Mammary epithelial cell (primary cell): ENCODE measurements around the gene KLK4.

ENCODE experiments used
- EZH2 ChIP-seq: IDR thresholded peaks from 2 replicates; pipeline ENCODE4 v1.6.1; 2012; ENCODE audit warnings: low read length, inconsistent platforms, borderline replicate concordance
- TF ChIP-seq, protein P1 (sequence below), 2 donors: IDR thresholded peaks in 1 of 2; conservative IDR thresholded peaks in 1 of 2; 2 replicates each; pipeline ENCODE4 v1.5.1; 2011 to 2012; ENCODE audit warnings: inconsistent platforms in 2 of 2, low read length in 2 of 2, mild to moderate bottlenecking in 2 of 2, control low read depth in 1 of 2, low read depth in 1 of 2; ENCODE audit not compliant: insufficient read depth in 1 of 2; ENCODE audit errors: extremely low read depth in 1 of 2

DNA sequence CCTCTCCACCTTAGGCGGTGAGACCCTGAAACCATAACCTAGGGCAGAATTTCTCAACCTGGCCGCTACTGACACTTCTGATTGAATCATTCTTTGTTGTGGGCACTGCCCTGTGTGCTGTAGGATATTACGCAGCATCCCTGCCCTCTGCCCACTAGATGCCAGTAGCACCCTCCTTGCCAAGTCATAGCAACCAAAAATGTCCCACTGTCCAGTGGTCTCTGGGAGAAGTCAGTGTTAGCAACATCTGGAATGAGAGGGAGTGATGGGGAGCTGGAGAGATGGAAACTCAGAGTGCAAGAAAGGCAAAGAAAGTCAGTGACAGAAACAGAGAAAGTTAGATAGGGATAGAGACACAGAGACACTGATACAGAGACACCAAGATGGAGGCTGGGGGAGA, 13.6 kb downstream of the KLK4 start:
- TF ChIP-seq, protein P1, sequence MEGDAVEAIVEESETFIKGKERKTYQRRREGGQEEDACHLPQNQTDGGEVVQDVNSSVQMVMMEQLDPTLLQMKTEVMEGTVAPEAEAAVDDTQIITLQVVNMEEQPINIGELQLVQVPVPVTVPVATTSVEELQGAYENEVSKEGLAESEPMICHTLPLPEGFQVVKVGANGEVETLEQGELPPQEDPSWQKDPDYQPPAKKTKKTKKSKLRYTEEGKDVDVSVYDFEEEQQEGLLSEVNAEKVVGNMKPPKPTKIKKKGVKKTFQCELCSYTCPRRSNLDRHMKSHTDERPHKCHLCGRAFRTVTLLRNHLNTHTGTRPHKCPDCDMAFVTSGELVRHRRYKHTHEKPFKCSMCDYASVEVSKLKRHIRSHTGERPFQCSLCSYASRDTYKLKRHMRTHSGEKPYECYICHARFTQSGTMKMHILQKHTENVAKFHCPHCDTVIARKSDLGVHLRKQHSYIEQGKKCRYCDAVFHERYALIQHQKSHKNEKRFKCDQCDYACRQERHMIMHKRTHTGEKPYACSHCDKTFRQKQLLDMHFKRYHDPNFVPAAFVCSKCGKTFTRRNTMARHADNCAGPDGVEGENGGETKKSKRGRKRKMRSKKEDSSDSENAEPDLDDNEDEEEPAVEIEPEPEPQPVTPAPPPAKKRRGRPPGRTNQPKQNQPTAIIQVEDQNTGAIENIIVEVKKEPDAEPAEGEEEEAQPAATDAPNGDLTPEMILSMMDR (conservative IDR thresholded peaks at IDR 0.05 in 1 of 2, IDR thresholded peaks at IDR 0.05 in 1 of 2; ENCODE audit: extremely low read depth in 1 of 2, insufficient read depth in 1 of 2, low read depth in 1 of 2, low read length in 2 of 2): peak; percentile 35 to 64
- no peak for TF ChIP-seq EZH2
